WTC11 (cell line): ENCODE measurements around the gene ZBTB32. TPM values are rescaled to one million over a fixed set of nuclear protein-coding genes. Genes with fewer than 3 reads are reported as not detected.

Source experiments
- ATAC-seq: fragments of 200-7000 bp; cut with Tn5 transposase; 2 replicates; pipeline ENCODE4 v1.10.0; 2021; ENCODE audit warnings: mild to moderate bottlenecking, moderate library complexity
- CTCF ChIA-PET: fragments of 300-600 bp; sonication (Branson Sonifier 250); formaldehyde crosslinking; loops from one replicate; lab custom pipeline; 2021; ENCODE audit warnings: antibody characterized with exemption; lab: Charles Lee
- POLR2A ChIA-PET: fragments of 350-600 bp; sonication (Branson Sonifier 250); formaldehyde crosslinking; loops from one replicate; lab custom pipeline; 2021; ENCODE audit warnings: antibody characterized with exemption; lab: Charles Lee
- DNase-seq: peaks from one replicate; pipeline ENCODE4 v3.0.0; 2021; ENCODE audit warnings: low spot score
- H3K27ac Mint-ChIP-seq: 2 replicates; pipeline ENCODE4 v1.8.0; 2021; ENCODE audit warnings: mixed read lengths
- H3K27me3 Mint-ChIP-seq: 2 replicates; pipeline ENCODE4 v1.8.0; 2021; ENCODE audit warnings: low read depth, mild to moderate bottlenecking, moderate library complexity, mixed read lengths
- H3K36me3 Mint-ChIP-seq: 2 replicates; pipeline ENCODE4 v1.8.0; 2021; ENCODE audit warnings: mixed read lengths
- H3K4me1 Mint-ChIP-seq: 2 replicates; pipeline ENCODE4 v1.8.0; 2022; ENCODE audit warnings: mixed read lengths
- H3K4me3 Mint-ChIP-seq: 2 replicates; pipeline ENCODE4 v1.8.0; 2021; ENCODE audit warnings: mild to moderate bottlenecking, moderate library complexity, mixed read lengths
- H3K9me3 Mint-ChIP-seq: 2 replicates; pipeline ENCODE4 v1.8.0; 2021; ENCODE audit warnings: mixed read lengths
- FOXJ3 ChIP-seq: sonication (generic); formaldehyde crosslinking; IDR thresholded peaks from 2 replicates; pipeline ENCODE4 v1.9.0; 2021; ENCODE audit warnings: missing genetic modification reagents, mild to moderate bottlenecking, borderline replicate concordance
- FOXP4 ChIP-seq: sonication (generic); formaldehyde crosslinking; IDR thresholded peaks from 2 replicates; pipeline ENCODE4 v1.8.0; 2022; ENCODE audit warnings: mild to moderate bottlenecking, missing genetic modification reagents
- NFE2L1 ChIP-seq: sonication (generic); formaldehyde crosslinking; IDR thresholded peaks from 2 replicates; pipeline ENCODE4 v1.8.1; 2023; ENCODE audit warnings: missing genetic modification reagents
- RELA ChIP-seq: sonication (generic); formaldehyde crosslinking; IDR thresholded peaks from 2 replicates; pipeline ENCODE4 v1.8.1; 2022; ENCODE audit warnings: missing genetic modification reagents, mild to moderate bottlenecking, borderline replicate concordance
- TCF7 ChIP-seq: sonication (generic); formaldehyde crosslinking; IDR thresholded peaks from 2 replicates; pipeline ENCODE4 v1.8.0; 2022; ENCODE audit warnings: mild to moderate bottlenecking, low read depth, missing genetic modification reagents, moderate library complexity
- ZBTB43 ChIP-seq: sonication (generic); formaldehyde crosslinking; IDR thresholded peaks from 2 replicates; pipeline ENCODE4 v1.8.1; 2023; ENCODE audit warnings: mild to moderate bottlenecking, missing genetic modification reagents
- ZNF138 ChIP-seq: sonication (generic); formaldehyde crosslinking; conservative IDR thresholded peaks from 2 replicates; pipeline ENCODE4 v1.8.1; 2022; ENCODE audit warnings: mild to moderate bottlenecking, moderate library complexity, missing genetic modification reagents
- total RNA-seq: library from RNA; stranded (reverse); gene quantifications from 3 replicates; pipeline ENCODE4 v1.2.3, GENCODE V29; 2021
- TF ChIP-seq, protein P1 (sequence below): sonication (generic); formaldehyde crosslinking; IDR thresholded peaks from 2 replicates; pipeline ENCODE4 v1.8.1; 2023; ENCODE audit warnings: mild to moderate bottlenecking, missing genetic modification reagents, borderline replicate concordance
- TF ChIP-seq, protein P2 (sequence below): sonication (generic); formaldehyde crosslinking; IDR thresholded peaks from 2 replicates; pipeline ENCODE4 v1.8.1; 2022; ENCODE audit warnings: mild to moderate bottlenecking, missing genetic modification reagents, moderate library complexity, borderline replicate concordance
- TF ChIP-seq, protein P3 (sequence below): fragments of 250-450 bp; sonication (Bioruptor Pico); IDR thresholded peaks from 2 replicates; pipeline ENCODE4 v2.1.2; 2022; ENCODE audit warnings: mild to moderate bottlenecking, moderate library complexity
- TF ChIP-seq, protein P4 (sequence below): sonication (generic); formaldehyde crosslinking; conservative IDR thresholded peaks from 2 replicates; pipeline ENCODE4 v1.8.1; 2022; ENCODE audit warnings: mild to moderate bottlenecking, missing genetic modification reagents
- TF ChIP-seq, protein P5 (sequence below): sonication (generic); formaldehyde crosslinking; IDR thresholded peaks from 2 replicates; pipeline ENCODE4 v1.8.1; 2022; ENCODE audit warnings: mild to moderate bottlenecking, moderate library complexity, missing genetic modification reagents

The ZBTB32 gene
- total RNA-seq, 1 experiment from 2014 or later, result 0.11 TPM

DNA sequence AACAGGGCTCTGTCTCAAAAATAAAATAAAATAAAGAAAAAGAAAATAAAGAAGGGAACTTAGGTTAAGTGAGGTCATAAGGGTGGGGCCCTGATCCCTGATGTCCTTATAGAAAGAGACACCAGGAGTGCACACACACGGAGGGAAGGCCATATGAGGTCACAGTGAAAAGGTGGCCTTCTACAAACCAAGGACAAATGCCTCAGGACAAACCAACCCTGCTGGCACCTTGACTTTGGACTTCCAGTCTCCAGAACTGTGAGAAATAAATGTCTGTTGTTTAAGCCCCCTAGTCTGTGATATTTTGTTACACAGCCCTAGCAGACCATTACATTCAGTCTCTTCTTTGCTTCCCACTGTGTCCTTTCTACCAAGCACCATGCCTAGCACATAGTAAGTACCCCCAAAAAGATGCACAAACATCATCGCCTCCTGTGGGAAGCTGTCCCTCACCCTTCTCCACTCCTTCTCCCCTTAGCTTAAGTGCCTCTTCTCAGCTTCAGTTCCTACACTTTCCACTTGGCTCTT lies 8.4 kb upstream of the ZBTB32 start:
- TF ChIP-seq, protein P1, sequence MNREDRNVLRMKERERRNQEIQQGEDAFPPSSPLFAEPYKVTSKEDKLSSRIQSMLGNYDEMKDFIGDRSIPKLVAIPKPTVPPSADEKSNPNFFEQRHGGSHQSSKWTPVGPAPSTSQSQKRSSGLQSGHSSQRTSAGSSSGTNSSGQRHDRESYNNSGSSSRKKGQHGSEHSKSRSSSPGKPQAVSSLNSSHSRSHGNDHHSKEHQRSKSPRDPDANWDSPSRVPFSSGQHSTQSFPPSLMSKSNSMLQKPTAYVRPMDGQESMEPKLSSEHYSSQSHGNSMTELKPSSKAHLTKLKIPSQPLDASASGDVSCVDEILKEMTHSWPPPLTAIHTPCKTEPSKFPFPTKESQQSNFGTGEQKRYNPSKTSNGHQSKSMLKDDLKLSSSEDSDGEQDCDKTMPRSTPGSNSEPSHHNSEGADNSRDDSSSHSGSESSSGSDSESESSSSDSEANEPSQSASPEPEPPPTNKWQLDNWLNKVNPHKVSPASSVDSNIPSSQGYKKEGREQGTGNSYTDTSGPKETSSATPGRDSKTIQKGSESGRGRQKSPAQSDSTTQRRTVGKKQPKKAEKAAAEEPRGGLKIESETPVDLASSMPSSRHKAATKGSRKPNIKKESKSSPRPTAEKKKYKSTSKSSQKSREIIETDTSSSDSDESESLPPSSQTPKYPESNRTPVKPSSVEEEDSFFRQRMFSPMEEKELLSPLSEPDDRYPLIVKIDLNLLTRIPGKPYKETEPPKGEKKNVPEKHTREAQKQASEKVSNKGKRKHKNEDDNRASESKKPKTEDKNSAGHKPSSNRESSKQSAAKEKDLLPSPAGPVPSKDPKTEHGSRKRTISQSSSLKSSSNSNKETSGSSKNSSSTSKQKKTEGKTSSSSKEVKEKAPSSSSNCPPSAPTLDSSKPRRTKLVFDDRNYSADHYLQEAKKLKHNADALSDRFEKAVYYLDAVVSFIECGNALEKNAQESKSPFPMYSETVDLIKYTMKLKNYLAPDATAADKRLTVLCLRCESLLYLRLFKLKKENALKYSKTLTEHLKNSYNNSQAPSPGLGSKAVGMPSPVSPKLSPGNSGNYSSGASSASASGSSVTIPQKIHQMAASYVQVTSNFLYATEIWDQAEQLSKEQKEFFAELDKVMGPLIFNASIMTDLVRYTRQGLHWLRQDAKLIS, result no peak
- TF ChIP-seq FOXP4 (CRISPR knock-in tag) (no peak), ZBTB43 (CRISPR knock-in tag) (no peak), FOXJ3 (CRISPR knock-in tag) (no peak), NFE2L1 (CRISPR knock-in tag) (no peak)
- TF ChIP-seq, protein P2, sequence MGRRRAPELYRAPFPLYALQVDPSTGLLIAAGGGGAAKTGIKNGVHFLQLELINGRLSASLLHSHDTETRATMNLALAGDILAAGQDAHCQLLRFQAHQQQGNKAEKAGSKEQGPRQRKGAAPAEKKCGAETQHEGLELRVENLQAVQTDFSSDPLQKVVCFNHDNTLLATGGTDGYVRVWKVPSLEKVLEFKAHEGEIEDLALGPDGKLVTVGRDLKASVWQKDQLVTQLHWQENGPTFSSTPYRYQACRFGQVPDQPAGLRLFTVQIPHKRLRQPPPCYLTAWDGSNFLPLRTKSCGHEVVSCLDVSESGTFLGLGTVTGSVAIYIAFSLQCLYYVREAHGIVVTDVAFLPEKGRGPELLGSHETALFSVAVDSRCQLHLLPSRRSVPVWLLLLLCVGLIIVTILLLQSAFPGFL (CRISPR knock-in tag), result no peak
- TF ChIP-seq, all 79 proteins: peak for 0
- ChIA-PET POLR2A (no interaction called here), CTCF (interaction anchor here (1.1 to 1.7 kb wide), 3 partner anchors 11 to 235 kb away, joined by 3 to 6 read pairs (median 3); no protein-coding TSS in a partner anchor)

GRCh38 chr19:35696835-35697234 lies 7.5 kb upstream of the ZBTB32 start:
- DNase-seq, result no peak
- CTCF ChIA-PET, result interaction anchor here (0.6 to 1.7 kb wide), 5 partner anchors 10 to 234 kb away, joined by 3 to 6 read pairs (median 3); no protein-coding TSS in a partner anchor
- peaks cover 11% of the 10 kb centered on the region for H3K27me3 Mint-ChIP-seq
- H3K9me3 Mint-ChIP-seq, result peaks cover 4% of the 10 kb centered on the region; the same call in 1 of the 2 replicates
- ATAC-seq, result no peak
- TF ChIP-seq ZNF138 (CRISPR knock-in tag) (no peak), RELA (CRISPR knock-in tag) (no peak), TCF7 (CRISPR knock-in tag) (no peak)
- TF ChIP-seq, protein P3, sequence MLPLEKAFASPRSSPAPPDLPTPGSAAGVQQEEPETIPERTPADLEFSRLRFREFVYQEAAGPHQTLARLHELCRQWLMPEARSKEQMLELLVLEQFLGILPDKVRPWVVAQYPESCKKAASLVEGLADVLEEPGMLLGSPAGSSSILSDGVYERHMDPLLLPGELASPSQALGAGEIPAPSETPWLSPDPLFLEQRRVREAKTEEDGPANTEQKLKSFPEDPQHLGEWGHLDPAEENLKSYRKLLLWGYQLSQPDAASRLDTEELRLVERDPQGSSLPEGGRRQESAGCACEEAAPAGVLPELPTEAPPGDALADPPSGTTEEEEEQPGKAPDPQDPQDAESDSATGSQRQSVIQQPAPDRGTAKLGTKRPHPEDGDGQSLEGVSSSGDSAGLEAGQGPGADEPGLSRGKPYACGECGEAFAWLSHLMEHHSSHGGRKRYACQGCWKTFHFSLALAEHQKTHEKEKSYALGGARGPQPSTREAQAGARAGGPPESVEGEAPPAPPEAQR (CRISPR knock-in tag), result no peak
- TF ChIP-seq, protein P4, sequence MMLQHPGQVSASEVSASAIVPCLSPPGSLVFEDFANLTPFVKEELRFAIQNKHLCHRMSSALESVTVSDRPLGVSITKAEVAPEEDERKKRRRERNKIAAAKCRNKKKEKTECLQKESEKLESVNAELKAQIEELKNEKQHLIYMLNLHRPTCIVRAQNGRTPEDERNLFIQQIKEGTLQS (CRISPR knock-in tag), result no peak
- TF ChIP-seq, protein P5, sequence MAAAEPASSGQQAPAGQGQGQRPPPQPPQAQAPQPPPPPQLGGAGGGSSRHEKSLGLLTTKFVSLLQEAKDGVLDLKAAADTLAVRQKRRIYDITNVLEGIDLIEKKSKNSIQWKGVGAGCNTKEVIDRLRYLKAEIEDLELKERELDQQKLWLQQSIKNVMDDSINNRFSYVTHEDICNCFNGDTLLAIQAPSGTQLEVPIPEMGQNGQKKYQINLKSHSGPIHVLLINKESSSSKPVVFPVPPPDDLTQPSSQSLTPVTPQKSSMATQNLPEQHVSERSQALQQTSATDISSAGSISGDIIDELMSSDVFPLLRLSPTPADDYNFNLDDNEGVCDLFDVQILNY (CRISPR knock-in tag), result no peak
- TF ChIP-seq, all 79 proteins: peak for 0
- Mint-ChIP-seq H3K36me3 (no peaks in the 10 kb centered on the region), H3K4me1 (no peaks in the 10 kb centered on the region; the same call in 1 of the 2 replicates), H3K27ac (no peak overlapping the region), H3K4me3 (no peak overlapping the region)
- POLR2A ChIA-PET, result no interaction called here

More for the DNA sequence above, 8.4 kb upstream of the ZBTB32 start:
- Mint-ChIP-seq H3K36me3 (no peaks in the 10 kb centered on the region), H3K27me3 (peaks cover 11% of the 10 kb centered on the region), H3K9me3 (peaks cover 4% of the 10 kb centered on the region; the same call in 1 of the 2 replicates), H3K4me3 (no peak overlapping the region), H3K4me1 (no peaks in the 10 kb centered on the region; the same call in 1 of the 2 replicates), H3K27ac (no peak overlapping the region)
- ATAC-seq (no peak), DNase-seq (no peak)
